ENCODE results near the gene CENPB.
A peak's percentile ranks its signal among the peaks of the same experiment; 100 is the strongest.
"Not testable (repeated sequence)": the region's sequence is repeated elsewhere in the genome, so short reads cannot be mapped to it uniquely, and the experiment has no call there.

CENPB gene

GRCh38 chr20:3795511-3796468, 9.2 kb upstream of the CENPB start, which contains the start of gene CDC25B:
CDC25B (plus strand) TSS chr20:3796310; CDS start chr20:3796532, 222 bp downstream.
- H3K27me3 ChIP-seq (ENCODE audit: insufficient read depth, poor library complexity, severe bottlenecking) = no peaks in the 10 kb centered on the region
- no peak for TF ChIP-seq REST (IDR thresholded peaks at IDR 0.05; ENCODE audit: insufficient replicate concordance, low read depth)
- no peak for TF ChIP-seq CTCF (IDR thresholded peaks at IDR 0.05; ENCODE audit: insufficient read depth, low read length)
- TF ChIP-seq GABPA (IDR thresholded peaks at IDR 0.05; ENCODE audit: low read depth) = no peak
- no peak for TF ChIP-seq POLR2AphosphoS5 (IDR thresholded peaks at IDR 0.05; ENCODE audit: low read depth)
- TF ChIP-seq SPI1 (IDR thresholded peaks at IDR 0.05; ENCODE audit: borderline replicate concordance, low read depth) = no peak
- peak within 1 kb of the TSS; percentile 80 for H3K4me3 ChIP-seq (replicated peaks; ENCODE audit: insufficient read depth, low read length)
- H3K27ac ChIP-seq (replicated peaks) = peak within 1 kb of the TSS; percentile 65
- DNase-seq (ENCODE audit: low read depth in 1 of 2, low spot score in 1 of 2) = peak; percentile 75 to 94

- no peaks in the 10 kb centered on the region for H3K27me3 ChIP-seq (ENCODE audit: insufficient read depth, poor library complexity, severe bottlenecking)
- no peak overlapping the region for H3K4me3 ChIP-seq (replicated peaks; ENCODE audit: insufficient read depth, low read length)
- TF ChIP-seq GABPA (IDR thresholded peaks at IDR 0.05; ENCODE audit: low read depth) (no peak), SPI1 (IDR thresholded peaks at IDR 0.05; ENCODE audit: borderline replicate concordance, low read depth) (no peak), CTCF (IDR thresholded peaks at IDR 0.05; ENCODE audit: insufficient read depth, low read length) (no peak), POLR2AphosphoS5 (IDR thresholded peaks at IDR 0.05; ENCODE audit: low read depth) (no peak), REST (IDR thresholded peaks at IDR 0.05; ENCODE audit: insufficient replicate concordance, low read depth) (no peak)
- no peak overlapping the region for H3K27ac ChIP-seq (replicated peaks)
- DNase-seq (ENCODE audit: low read depth in 1 of 2, low spot score in 1 of 2) = no peak
These were observed 8.3 kb upstream of the CENPB start for GRCh38 chr20:3794701-3795420.

- DNase-seq (ENCODE audit: low read depth in 1 of 2, low spot score in 1 of 2); H3K27ac ChIP-seq (replicated peaks): not testable (repeated sequence)
These were observed 7.6 kb upstream of the CENPB start for GRCh38 chr20:3794168-3794567.

GRCh38 chr20:3789201-3789600, 2.7 kb upstream of the CENPB start:
- H3K27me3 ChIP-seq (ENCODE audit: insufficient read depth, poor library complexity, severe bottlenecking); H3K4me3 ChIP-seq (replicated peaks; ENCODE audit: insufficient read depth, low read length); H3K27ac ChIP-seq (replicated peaks); DNase-seq (ENCODE audit: low read depth in 1 of 2, low spot score in 1 of 2): not testable (repeated sequence)

More at GRCh38 chr20:3794168-3794567, 7.6 kb upstream of the CENPB start:
- not testable (repeated sequence) for H3K27me3 ChIP-seq (ENCODE audit: insufficient read depth, poor library complexity, severe bottlenecking); H3K4me3 ChIP-seq (replicated peaks; ENCODE audit: insufficient read depth, low read length)

Data from HL-60 (cell line).